Upper lobe of right lung (tissue), 1 donor: ENCODE measurements around the gene SNX7. TPM values are rescaled to one million over a fixed set of nuclear protein-coding genes. Genes with fewer than 3 reads are reported as not detected.

ENCODE experiments used
- ATAC-seq: fragments of 200-7000 bp; cut with Tn5 transposase; one replicate; pipeline ENCODE4 v1.9.1; 2020; ENCODE audit warnings: mild to moderate bottlenecking, moderate library complexity
- DNase-seq: peaks from one replicate; pipeline ENCODE4 v3.0.0-alpha.2; 2020
- H3K27ac ChIP-seq: fragments of 200-600 bp; one replicate; pipeline ENCODE4 v1.8.0; 2022
- H3K27me3 ChIP-seq: fragments of 200-600 bp; one replicate; pipeline ENCODE4 v1.8.0; 2022; ENCODE audit warnings: mild to moderate bottlenecking
- H3K36me3 ChIP-seq: fragments of 200-600 bp; one replicate; pipeline ENCODE4 v1.8.0; 2022
- H3K4me1 ChIP-seq: fragments of 200-600 bp; one replicate; pipeline ENCODE4 v1.8.0; 2022
- H3K4me3 ChIP-seq: fragments of 200-600 bp; one replicate; pipeline ENCODE4 v1.8.0; 2022; ENCODE audit warnings: mild to moderate bottlenecking
- H3K9me3 ChIP-seq: fragments of 200-600 bp; one replicate; pipeline ENCODE4 v1.8.0; 2022
- CTCF ChIP-seq: fragments of 200-600 bp; IDR thresholded peaks from one replicate; pipeline ENCODE4 v1.8.0; 2022; ENCODE audit warnings: antibody characterized with exemption
- intact Hi-C: fragments of 100-400 bp; cut with DNase I; formaldehyde crosslinking; loops from one replicate; pipeline ENCODE4 v1.11.0; 2022
- total RNA-seq: library from RNA; stranded (reverse); fragmentation: NEBNext Ultra II Directional; extraction: Animal tissue kit (Norgen Biotek cat#: 25700); gene quantifications from one replicate; pipeline ENCODE4 v1.2.1, GENCODE V29; 2021
- donor health status: DM: no; HTN: yes; CAD: no; lungs with severe emphysema.

SNX7 gene
- total RNA-seq, 1 donor from 2014 or later: 14.8 TPM

- Histone ChIP-seq H3K4me1 (no peaks in the 10 kb centered on the region), H3K27ac (no peak overlapping the region), H3K27me3 (no peaks in the 10 kb centered on the region), H3K36me3 (no peaks in the 10 kb centered on the region), H3K9me3 (no peaks in the 10 kb centered on the region), H3K4me3 (no peak overlapping the region)
- TF ChIP-seq CTCF: no peak
- no peak for DNase-seq
- intact Hi-C loops: no loop called here
- no peak for ATAC-seq
These were observed 131.6 kb downstream of the SNX7 start for GRCh38 chr1:98793136-98793535.

- Histone ChIP-seq H3K9me3 (no peaks in the 10 kb centered on the region), H3K36me3 (no peaks in the 10 kb centered on the region), H3K27me3 (no peaks in the 10 kb centered on the region), H3K27ac (no peak overlapping the region), H3K4me3 (no peak overlapping the region), H3K4me1 (no peaks in the 10 kb centered on the region)
- peak; percentile 71 for TF ChIP-seq CTCF
- intact Hi-C loops: no loop called here
- DNase-seq (no peak), ATAC-seq (peak; percentile 91)
These were observed 132.8 kb downstream of the SNX7 start for GRCh38 chr1:98794196-98794886.

- H3K36me3 ChIP-seq: no peaks in the 10 kb centered on the region
- H3K9me3 ChIP-seq: no peaks in the 10 kb centered on the region
- H3K4me3 ChIP-seq: no peak overlapping the region
- no peak overlapping the region for H3K27ac ChIP-seq
- no peak for DNase-seq
- no peak for ATAC-seq
- H3K27me3 ChIP-seq: no peaks in the 10 kb centered on the region
- intact Hi-C loops: no loop called here
- TF ChIP-seq CTCF: no peak
- no peaks in the 10 kb centered on the region for H3K4me1 ChIP-seq
These were observed 134.5 kb downstream of the SNX7 start for GRCh38 chr1:98796049-98796448.

GRCh38 chr1:98797506-98797905 is 136.0 kb downstream of the SNX7 start:
- H3K27ac ChIP-seq: no peak overlapping the region
- no peak for ATAC-seq
- H3K36me3 ChIP-seq: no peaks in the 10 kb centered on the region
- H3K4me3 ChIP-seq: no peak overlapping the region
- H3K4me1 ChIP-seq: no peaks in the 10 kb centered on the region
- H3K27me3 ChIP-seq: no peaks in the 10 kb centered on the region
- H3K9me3 ChIP-seq: no peaks in the 10 kb centered on the region
- intact Hi-C loops: no loop called here
- TF ChIP-seq CTCF: no peak
- no peak for DNase-seq
